NCI-H1694 treated with DMSO at 0.1 percent for 48 hours (cell line): ENCODE measurements around the gene TIPIN.
A peak's percentile ranks its signal among the peaks of the same experiment; 100 is the strongest.
"Not testable (repeated sequence)": the region's sequence is repeated elsewhere in the genome, so short reads cannot be mapped to it uniquely, and the experiment has no call there.

Experiments used
- DNase-seq: peaks from one replicate; lab custom pipeline; 2025; lab: John Stamatoyannopoulos, UW

Gene TIPIN

GRCh38 chr15:66356359-66357236 is at the start of gene TIPIN:
TIPIN (minus strand) TSS chr15:66356685; CDS start chr15:66352947, 3,738 bp downstream.
- peak; percentile 89 for DNase-seq

- DNase-seq = no peak
Observed at GRCh38 chr15:66405615-66406014, 49.1 kb upstream of the TIPIN start.

GRCh38 chr15:66405007-66405406 is 48.5 kb upstream of the TIPIN start:
- DNase-seq = no peak

DNA sequence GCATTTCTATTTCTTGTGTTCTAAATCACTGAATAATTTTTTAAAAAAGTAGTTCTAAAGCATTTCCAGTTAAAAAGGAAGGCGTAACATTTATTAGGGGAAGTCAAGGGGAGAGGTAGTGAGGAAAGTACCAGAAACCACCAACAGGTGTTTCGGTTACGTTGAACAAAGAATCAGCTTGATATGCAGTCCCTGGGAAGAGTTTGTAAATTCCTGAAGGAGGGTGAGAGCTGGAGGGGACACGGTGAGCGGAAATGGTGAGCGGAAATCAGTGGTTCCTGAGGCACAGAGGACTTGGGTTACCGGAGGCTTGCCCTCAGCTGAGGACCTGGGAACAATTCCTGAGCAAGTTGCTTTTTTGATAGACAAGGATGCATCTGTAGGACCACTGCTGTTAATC is 48.0 kb upstream of the TIPIN start:
- DNase-seq = no peak

GRCh38 chr15:66404122-66404521 is 47.6 kb upstream of the TIPIN start:
- DNase-seq = no peak

GRCh38 chr15:66403323-66403722 is 46.8 kb upstream of the TIPIN start:
- no peak for DNase-seq

GRCh38 chr15:66402761-66403284 is 46.3 kb upstream of the TIPIN start:
- no peak for DNase-seq

DNA sequence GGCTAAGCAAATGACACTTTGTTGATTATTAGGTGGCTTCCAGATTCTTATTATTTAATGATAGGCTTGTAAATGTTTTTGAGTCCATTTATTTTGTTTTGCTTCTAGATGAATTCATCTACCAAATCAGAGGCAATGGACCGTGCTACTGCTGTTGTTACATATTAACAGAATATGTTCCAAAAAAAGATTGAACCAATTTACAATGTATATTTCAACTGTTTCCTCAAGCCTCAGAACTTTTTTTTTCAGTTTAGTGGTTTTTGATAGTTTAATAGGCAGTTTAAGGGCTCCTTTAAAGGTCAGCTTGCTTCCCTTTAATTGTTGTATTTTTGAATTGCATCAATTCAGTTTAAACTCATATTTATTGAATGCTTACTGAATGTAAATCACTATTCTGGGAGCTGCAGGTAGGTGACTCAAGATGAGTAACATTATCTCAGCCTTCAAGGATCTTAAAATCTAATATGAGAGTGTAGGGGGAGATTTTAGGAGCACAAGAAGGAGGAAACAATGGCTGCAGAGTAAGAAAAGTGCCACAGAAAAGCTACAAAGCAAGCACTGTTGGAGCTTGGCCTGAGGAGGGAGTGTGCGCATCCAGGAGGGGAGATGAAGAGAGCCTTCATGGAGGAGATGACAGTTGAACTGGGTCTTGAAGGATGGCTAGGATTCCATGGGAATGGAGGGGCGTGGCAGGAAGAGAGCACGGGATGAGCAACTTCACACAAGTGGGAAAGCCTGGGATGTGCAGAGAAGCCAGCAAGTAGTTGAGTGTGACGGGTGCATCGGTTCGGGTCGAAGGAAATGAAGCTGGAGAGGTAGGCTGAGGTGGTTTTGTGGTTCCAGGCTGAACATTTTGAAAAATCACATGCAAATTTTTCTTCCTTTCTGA is 44.9 kb upstream of the TIPIN start:
- DNase-seq = no peak

DNA sequence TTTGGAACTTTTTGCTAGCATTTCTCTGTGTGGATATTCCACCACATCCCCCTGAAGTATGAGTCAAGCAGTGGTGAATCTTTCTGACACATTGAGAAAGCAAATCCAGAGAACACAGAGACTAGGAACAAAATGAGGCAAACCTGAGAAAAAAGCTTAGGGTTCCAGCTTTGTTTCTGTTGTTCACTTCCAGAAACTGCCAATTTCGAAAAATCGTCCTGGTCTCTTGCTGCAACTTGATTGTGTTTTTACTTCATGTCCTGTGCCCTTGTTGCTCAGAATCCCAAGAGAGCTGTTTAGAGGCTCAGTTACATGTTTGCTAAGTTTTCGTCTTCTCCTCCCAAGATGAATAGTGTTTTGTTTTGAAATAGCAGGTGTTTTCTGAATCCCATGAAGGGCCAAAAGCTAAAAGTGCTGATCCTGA is 43.9 kb upstream of the TIPIN start:
- DNase-seq = no peak

DNA sequence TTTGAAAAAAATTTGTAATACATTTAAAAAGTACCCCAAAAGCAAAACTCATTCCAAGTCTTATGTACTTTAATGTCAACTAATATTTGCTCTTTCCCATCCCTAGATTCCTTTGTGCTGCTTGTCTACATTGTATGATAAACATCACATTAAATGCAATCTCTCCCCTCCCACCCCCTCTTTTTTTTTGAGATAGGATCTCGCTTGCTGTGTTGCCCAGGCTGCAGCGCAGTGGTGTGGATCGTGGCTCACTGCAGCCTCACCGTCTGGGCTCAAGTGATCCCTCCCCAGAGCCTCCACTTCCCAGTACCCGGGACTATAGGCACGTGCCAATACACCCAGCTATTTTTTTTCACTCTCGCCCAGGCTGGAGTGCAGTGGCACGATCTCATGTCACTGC is 42.8 kb upstream of the TIPIN start:
- no peak for DNase-seq

- DNase-seq = no peak
Observed at GRCh38 chr15:66394915-66395314, 38.4 kb upstream of the TIPIN start.

GRCh38 chr15:66394472-66394871 is 38.0 kb upstream of the TIPIN start:
- no peak for DNase-seq

GRCh38 chr15:66393037-66393436 is 36.6 kb upstream of the TIPIN start:
- DNase-seq = not testable (repeated sequence)

GRCh38 chr15:66390678-66391077 is 34.2 kb upstream of the TIPIN start:
- no peak for DNase-seq

DNA sequence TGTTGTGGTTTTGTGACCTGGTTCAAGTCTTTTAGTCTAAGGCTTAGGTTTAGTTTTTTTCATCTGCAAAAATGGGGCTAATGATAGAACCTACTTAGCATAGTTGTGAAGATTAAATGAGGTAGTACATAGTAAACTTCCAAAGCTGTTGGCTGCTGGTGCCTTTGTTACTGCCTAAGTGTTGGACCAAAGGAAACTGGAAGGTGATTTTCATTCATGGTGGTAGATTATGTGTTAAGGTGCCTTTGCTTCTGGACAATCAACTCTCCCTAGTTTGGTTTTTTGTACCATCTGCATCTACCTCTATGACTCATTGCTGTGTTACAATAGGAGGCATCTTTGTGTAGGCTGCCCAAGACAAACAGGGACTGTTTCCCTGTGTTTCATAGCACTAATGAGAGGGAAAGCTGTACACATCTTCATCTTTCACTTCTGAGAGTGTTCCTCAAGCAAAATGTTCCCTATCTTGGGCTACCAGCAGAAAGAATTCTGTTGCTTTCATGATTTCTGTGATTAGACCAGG is 33.4 kb upstream of the TIPIN start:
- DNase-seq = no peak

- DNase-seq = no peak
Observed at GRCh38 chr15:66389098-66389858, 32.8 kb upstream of the TIPIN start.

DNA sequence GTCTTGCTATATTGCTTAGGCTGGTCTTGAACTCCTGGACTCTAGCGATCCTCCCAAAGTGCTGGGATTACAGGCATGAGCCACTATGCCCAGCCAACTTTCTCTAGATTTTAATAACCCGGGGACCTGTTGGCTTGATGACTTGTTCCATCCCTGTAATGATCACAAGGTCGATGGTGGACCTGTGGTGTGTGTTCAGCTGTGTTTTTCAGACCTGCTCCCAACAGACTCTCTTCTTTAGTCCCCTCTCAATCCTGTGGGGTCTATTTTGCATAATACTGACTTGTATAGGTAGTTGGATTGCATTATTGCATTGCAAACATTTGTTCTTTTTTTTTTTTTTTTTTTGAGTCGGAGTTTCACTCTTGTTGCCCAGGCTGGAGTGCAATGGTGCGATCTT is 32.1 kb upstream of the TIPIN start:
- DNase-seq = no peak

DNA sequence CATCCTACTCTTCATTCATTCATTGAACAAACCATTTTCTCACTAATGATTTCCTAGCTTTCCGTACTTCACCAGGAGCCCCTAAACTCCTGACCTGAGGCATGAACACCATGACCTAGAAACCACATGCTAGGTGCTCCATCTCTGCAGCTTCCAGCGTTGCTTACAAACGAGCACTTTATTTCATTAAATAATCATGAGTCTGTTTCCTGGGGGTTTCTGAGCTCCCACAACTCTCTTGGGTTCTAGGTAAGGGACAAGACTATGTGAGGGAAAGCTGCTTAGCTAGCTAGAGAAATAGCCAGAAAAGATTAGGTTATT is 31.5 kb upstream of the TIPIN start:
- DNase-seq = no peak

DNA sequence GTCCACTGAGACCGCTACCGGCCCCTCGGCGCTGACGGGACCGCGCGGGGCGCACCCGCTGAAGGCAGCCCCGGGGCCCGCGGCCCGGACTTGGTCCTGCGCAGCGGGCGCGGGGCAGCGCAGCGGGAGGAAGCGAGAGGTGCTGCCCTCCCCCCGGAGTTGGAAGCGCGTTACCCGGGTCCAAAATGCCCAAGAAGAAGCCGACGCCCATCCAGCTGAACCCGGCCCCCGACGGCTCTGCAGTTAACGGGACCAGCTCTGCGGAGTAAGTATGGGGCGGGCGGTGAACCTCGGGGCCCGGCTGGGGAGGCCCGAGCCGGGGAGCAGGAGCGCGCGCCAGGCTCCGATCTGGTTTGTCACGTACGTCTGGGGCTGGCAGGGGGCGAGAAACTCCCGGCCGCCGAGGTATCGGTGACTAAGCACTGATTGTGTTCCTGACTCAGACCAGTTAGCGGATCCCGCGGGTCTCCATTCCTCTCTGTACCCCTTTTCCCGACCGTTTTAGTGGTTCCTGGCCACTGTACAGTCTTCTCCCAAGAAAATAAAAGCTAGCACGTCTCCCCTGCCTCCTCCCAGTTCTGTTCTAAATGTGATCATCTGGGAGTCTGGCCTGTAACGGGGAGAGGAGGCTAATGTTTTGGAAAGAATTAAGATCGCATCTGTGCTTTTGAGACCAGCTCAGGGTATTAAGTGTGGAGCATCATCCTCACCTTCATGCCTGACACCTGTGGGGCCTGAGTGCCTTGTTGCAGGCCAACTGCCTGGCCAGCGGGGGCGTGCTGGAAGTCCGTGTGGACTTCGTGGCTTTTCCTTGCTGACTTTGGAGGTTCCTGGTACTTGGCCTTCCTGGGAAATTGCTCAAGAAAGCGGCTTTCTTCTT is 30.9 kb upstream of the TIPIN start:
- no peak for DNase-seq

DNA sequence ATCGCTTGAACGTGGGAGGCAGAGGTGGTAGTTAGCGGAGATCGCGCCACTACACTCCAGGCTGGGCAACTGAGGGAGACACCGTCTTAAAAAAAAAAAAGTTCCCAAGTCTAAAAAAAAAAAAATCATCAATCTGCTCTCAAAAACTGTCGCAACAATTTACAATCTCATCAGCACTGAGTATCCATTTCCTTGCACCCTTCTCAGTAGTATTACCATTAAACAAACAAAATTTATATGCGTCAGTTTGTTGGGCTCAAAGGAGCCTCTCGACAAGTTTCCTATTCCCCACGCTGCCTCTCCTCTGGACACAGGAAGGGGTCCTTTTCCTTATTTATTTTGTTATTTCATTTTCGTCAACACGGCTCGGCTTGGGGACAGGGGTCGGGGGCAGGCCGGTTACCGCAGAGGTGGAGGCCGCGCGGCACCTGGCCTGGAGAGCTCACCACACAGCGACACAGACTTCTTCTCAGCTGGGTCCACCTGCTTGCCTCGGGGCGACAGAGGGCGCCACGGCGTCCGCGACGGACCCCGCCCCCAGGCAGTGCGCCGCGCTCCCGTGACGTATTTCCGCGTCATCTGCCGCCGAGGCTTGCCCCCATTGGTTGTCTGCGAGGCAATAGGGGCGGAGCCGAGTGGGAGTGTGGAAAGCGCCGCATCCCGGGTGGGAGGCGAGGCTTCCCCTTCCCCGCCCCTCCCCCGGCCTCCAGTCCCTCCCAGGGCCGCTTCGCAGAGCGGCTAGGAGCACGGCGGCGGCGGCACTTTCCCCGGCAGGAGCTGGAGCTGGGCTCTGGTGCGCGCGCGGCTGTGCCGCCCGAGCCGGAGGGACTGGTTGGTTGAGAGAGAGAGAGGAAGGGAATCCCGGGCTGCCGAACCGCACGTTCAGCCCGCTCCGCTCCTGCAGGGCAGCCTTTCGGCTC is 30.0 kb upstream of the TIPIN start, which contains the start of gene MAP2K1:
MAP2K1 (plus strand) TSS at position 709 of the 920 bp plus-strand sequence. CDS start 436 bp downstream, outside the sequence.
- DNase-seq = peak; percentile 93
